A375 (cell line): ENCODE results near the gene AEN. TPM values are rescaled to one million over a fixed set of nuclear protein-coding genes. Genes with fewer than 3 reads are reported as not detected.

Experiments used
- small RNA-seq: library from RNA; depleted of rRNA; stranded (forward); fragments of <200 nt; gene quantifications from one replicate; pipeline ENCODE3, GENCODE V24; 2014
- total RNA-seq: library from RNA; depleted of rRNA; stranded (reverse); fragments of >200 nt; shearing (Covaris generic); gene quantifications from 2 replicates; pipeline ENCODE4 v1.2.3, GENCODE V29; 2014; rRNA removed

Gene AEN
- total RNA-seq = 113 and 127 TPM in 2 replicates

GRCh38 chr15:88620995-88621772 lies at the start of gene AEN:
Gene AEN (plus strand): TSS chr15:88621340. CDS start chr15:88626210, 4,870 bp downstream.

GRCh38 chr15:88638626-88639372 lies 17.7 kb downstream of the AEN start, which contains the start of gene ISG20:
Gene ISG20 (plus strand): TSS chr15:88639016. CDS start chr15:88639367, 351 bp downstream.

Small RNA genes lying within 50 kb of the gene (small RNA-seq; reads per million reads assigned to genes)
- gene MIR1179 = not detected
- gene MIR7-2 = not detected

Other genes starting within 250 kb of the AEN start
- 39.5 and 40.2 TPM in 2 replicates for gene MRPL46, start 154.0 kb upstream of the AEN start, total RNA-seq
- gene MRPS11, start 153.6 kb upstream of the AEN start, total RNA-seq = 70.1 and 91.9 TPM in 2 replicates
- 5.8 and 8.0 TPM in 2 replicates for gene DET1, start 74.7 kb upstream of the AEN start, total RNA-seq
- gene ISG20, start 17.7 kb downstream of the AEN start, total RNA-seq = 383 and 409 TPM in 2 replicates
- 0.29 and 1.5 TPM in 2 replicates for gene ACAN, start 182.1 kb downstream of the AEN start, total RNA-seq